HFF-Myc (cell line): ENCODE results near the gene LENG9.

ENCODE experiments used
- DNase-seq: peaks from one replicate; pipeline ENCODE4 v3.0.0-alpha.2; 2011; ENCODE audit warnings: low read depth; ENCODE audit errors: extremely low read depth
- H3K4me3 ChIP-seq: replicated peaks from 2 replicates; pipeline ENCODE4 v1.5.1; 2011; ENCODE audit warnings: low read depth, mild to moderate bottlenecking, control low read depth, low read length
- TF ChIP-seq, protein P1 (sequence below): IDR thresholded peaks from 2 replicates; pipeline ENCODE4 v1.5.1; 2012; ENCODE audit warnings: mild to moderate bottlenecking, low read depth, low read length, control low read depth; ENCODE audit errors: missing control alignments

LENG9 gene

DNA sequence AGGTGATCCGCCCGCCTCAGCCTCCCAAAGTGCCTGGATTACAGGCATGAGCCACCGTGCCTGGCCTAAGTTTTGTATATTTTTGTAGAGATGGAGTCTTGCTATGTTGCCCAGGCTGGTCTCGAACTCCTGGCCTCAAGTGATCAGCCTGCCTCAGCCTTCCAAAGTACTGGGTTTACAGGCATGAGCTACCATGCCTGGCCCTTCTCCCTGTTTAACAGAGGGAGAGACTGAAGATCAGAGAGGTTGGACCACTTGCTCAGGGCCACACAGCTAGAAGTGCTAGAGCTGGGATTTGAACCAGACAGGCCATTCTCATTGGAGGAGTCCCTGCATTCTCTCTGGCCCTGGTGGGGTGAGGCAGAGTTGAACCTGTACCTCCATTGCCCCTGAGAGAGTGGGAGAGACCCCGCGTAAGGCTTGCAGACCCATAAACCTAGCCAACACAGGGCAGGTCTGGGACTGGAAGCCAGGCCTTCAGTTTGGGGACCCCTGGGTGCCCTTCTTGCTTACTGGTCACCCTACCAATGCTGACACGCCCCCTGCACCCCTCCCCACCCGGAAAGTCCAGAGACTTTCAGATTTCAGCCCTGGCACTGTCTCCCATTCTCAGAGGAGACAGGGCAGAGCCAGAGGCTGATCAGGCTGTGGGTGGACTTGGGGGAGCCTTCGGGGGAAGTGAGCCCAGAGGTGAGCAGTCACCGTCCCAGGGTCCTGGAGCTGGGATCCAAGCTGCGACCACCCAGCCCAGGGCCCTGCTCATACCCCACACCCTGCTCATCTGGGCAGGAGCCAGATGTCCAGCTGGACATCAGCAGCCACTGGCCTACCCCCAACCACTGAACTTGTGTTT lies 35.0 kb downstream of the LENG9 start:
- TF ChIP-seq, protein P1, sequence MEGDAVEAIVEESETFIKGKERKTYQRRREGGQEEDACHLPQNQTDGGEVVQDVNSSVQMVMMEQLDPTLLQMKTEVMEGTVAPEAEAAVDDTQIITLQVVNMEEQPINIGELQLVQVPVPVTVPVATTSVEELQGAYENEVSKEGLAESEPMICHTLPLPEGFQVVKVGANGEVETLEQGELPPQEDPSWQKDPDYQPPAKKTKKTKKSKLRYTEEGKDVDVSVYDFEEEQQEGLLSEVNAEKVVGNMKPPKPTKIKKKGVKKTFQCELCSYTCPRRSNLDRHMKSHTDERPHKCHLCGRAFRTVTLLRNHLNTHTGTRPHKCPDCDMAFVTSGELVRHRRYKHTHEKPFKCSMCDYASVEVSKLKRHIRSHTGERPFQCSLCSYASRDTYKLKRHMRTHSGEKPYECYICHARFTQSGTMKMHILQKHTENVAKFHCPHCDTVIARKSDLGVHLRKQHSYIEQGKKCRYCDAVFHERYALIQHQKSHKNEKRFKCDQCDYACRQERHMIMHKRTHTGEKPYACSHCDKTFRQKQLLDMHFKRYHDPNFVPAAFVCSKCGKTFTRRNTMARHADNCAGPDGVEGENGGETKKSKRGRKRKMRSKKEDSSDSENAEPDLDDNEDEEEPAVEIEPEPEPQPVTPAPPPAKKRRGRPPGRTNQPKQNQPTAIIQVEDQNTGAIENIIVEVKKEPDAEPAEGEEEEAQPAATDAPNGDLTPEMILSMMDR = no peak
- DNase-seq = no peak
- no peak overlapping the region for H3K4me3 ChIP-seq

DNA sequence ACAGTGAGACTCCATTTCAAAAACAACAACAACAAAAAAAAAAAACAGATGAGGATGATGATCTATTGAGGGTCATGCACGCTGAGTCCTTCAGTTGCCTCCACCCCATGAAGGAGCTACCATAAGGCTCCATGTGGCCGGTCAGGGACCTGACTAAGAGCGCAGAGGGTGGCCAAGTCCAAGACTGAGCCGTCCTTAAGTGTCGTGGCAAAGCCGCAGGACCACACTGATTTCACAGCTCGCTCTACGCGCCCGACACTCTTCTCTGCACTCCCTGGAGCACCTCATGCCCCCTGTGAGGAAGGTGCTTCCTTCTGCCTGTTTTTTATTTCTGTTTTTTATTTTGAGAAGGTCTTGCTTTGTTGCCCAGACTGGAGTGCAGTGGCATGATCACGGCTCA lies 36.0 kb downstream of the LENG9 start:
- TF ChIP-seq, protein P1 = no peak
- no peak overlapping the region for H3K4me3 ChIP-seq
- no peak for DNase-seq

DNA sequence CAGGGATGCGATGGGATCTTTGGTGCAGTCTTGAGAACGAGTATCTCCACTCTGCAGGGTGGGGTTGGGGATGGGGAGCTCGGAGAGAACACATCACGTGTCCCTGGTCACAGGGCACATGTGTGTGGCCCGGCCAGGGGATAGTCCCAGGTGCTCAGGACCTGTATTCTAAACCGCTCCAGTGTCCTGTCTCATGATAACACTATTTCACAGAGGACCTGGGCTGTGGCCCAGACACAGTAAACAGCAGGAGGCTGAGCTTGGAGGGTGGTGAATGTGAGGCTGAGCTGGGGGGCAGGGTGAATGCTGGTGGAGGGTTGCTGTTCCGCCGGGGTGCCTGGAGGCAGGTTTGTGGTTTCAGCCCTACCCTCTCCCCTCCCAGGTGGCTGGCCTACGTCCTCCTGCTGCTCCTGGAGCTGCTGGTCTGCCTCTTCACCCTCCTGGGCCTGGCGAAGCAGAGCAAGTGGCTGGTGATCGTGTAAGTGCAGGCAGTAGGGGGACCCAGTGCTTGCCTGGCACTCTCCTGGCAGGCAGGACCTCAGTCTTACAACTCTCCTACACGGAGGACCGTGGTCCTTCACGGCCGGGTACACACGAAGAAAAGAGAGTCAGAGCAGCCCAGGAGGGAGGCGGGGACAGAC lies 37.2 kb downstream of the LENG9 start:
- TF ChIP-seq, protein P1 = no peak
- DNase-seq = no peak
- no peak overlapping the region for H3K4me3 ChIP-seq

DNA sequence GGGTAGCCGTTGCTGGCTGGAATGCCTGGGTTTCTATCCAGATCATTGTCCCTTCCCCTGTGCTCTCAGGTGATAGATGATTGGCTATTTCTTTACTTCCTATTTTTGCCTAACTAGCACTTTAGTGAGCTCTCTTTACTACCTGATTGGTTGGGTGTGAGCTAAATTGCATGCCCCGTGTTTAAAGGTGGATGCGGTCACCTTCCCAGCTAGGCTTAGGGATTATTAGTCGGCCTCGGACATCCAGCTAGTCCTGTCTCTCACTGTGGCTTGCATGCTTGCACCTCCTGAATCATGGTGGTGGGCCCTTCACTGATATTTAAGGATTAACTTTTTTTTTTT lies 38.2 kb downstream of the LENG9 start:
- H3K4me3 ChIP-seq = no peak overlapping the region
- DNase-seq = no peak
- TF ChIP-seq, protein P1 = no peak

DNA sequence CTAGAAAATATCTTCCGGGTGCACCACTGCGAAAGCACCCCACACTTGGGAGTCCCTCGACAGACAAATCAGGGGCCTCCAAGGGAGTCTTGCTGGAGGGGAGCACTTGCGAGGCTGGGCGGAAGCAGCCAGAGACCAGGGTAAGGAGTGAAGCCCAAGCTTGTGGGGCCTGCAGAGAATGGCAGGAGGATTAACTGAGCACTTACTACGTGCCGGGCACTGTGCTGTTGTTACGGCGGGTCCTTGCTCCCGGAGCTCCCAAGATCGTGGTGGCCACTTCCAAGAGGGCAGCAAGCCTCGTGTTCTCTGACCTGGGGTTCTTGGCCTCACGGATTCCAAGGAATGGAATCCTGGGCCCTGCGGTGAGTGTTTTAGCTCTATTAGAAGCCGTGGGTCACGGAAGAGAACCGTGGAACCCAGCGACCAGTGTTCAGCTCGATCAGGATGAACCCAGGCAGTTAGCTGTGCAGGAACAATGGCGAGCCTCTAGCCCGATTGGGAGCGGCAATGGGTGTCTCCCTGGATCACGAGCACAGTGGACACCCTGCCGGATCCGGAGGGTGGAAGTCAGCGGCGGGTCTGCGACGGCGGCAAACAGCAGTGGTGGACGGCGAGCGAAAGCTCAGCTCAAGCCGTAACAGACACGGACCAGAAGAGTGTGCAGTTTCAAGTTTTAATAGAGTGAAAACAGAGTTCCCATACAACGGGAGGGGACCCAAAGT lies 38.8 kb downstream of the LENG9 start:
- TF ChIP-seq, protein P1 = no peak
- DNase-seq = no peak
- no peak overlapping the region for H3K4me3 ChIP-seq

DNA sequence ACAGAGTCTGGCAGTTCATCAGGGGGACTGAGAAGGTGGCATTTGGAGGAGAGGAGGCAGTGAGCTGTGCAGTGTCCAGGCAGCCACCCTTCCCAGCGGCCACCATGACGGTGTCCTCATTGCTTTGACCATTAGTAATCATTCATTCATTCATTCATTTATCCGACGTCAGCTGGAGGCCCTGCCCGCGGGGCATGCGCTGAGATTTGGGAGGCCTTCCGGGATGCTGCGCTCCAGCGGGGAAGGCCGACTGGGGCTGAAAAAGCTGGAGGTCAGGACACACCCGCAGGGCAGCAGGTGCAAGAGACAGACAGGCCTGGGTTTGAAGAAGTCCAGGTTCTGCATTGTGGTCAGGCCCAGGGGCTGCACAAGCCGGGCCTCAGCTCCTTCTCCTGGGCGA lies 39.4 kb downstream of the LENG9 start:
- H3K4me3 ChIP-seq = no peak overlapping the region
- TF ChIP-seq, protein P1 = no peak
- DNase-seq = no peak
